H9 (cell line): ENCODE measurements around the gene TTC7B. TPM values are rescaled to one million over a fixed set of nuclear protein-coding genes. Genes with fewer than 3 reads are reported as not detected.

Source experiments
- DNase-seq: peaks from one replicate; pipeline ENCODE4 v3.0.0-alpha.2; 2017
- H2AFZ ChIP-seq: one replicate; pipeline ENCODE4 v1.6.1; 2013; ENCODE audit warnings: mild to moderate bottlenecking, low read length, control low read depth, moderate library complexity
- H2AK5ac ChIP-seq: 2 replicates; pipeline ENCODE4 v1.6.1; 2013; ENCODE audit warnings: low read length, control low read depth, mixed read lengths; ENCODE audit not compliant: insufficient read length
- H2BK120ac ChIP-seq: one replicate; pipeline ENCODE4 v1.6.1; 2013; ENCODE audit warnings: low read depth, mild to moderate bottlenecking, low read length, control low read depth, inconsistent platforms; ENCODE audit not compliant: poor library complexity, severe bottlenecking
- H2BK12ac ChIP-seq: 2 replicates; pipeline ENCODE4 v1.6.1; 2013; ENCODE audit warnings: low read length, control low read depth, mixed read lengths, low read depth; ENCODE audit not compliant: insufficient read length
- H2BK15ac ChIP-seq: 2 replicates; pipeline ENCODE4 v1.6.1; 2013; ENCODE audit warnings: low read depth, low read length, control low read depth
- H2BK20ac ChIP-seq: one replicate; pipeline ENCODE4 v1.6.1; 2013; ENCODE audit warnings: low read depth, mild to moderate bottlenecking, low read length, control low read depth, inconsistent platforms; ENCODE audit not compliant: poor library complexity, severe bottlenecking
- H2BK5ac ChIP-seq: 2 replicates; pipeline ENCODE4 v1.6.1; 2013; ENCODE audit warnings: low read length, control low read depth, mixed read lengths; ENCODE audit not compliant: insufficient read length
- H3K14ac ChIP-seq: 2 replicates; pipeline ENCODE4 v1.6.1; 2013; ENCODE audit warnings: low read length, control low read depth; ENCODE audit not compliant: insufficient read depth
- H3K18ac ChIP-seq: 2 replicates; pipeline ENCODE4 v1.6.1; 2013; ENCODE audit warnings: low read depth, mild to moderate bottlenecking, mixed read lengths, low read length, control low read depth; ENCODE audit not compliant: insufficient read length
- H3K23ac ChIP-seq: 2 replicates; pipeline ENCODE4 v1.6.1; 2013; ENCODE audit warnings: low read length, control low read depth, mixed read lengths, low read depth; ENCODE audit not compliant: insufficient read length
- H3K23me2 ChIP-seq: 2 replicates; pipeline ENCODE4 v1.6.1; 2013; ENCODE audit warnings: low read depth, mild to moderate bottlenecking, mixed read lengths, low read length, control low read depth; ENCODE audit not compliant: insufficient read length, poor library complexity, severe bottlenecking
- H3K27ac ChIP-seq: 2 replicates; pipeline ENCODE4 v1.5.1; 2013; ENCODE audit warnings: low read length, control low read depth, mixed read lengths, low read depth; ENCODE audit not compliant: insufficient read length
- H3K27me3 ChIP-seq: 2 replicates; pipeline ENCODE4 v1.6.1; 2013; ENCODE audit warnings: low read length, control low read depth, inconsistent platforms; ENCODE audit not compliant: insufficient read depth
- H3K4ac ChIP-seq: 2 replicates; pipeline ENCODE4 v1.6.1; 2013; ENCODE audit warnings: low read depth, mild to moderate bottlenecking, control low read depth, inconsistent platforms, low read length, moderate library complexity
- H3K4me1 ChIP-seq: 2 replicates; pipeline ENCODE4 v1.6.1; 2013; ENCODE audit warnings: low read length, control low read depth, inconsistent platforms; ENCODE audit not compliant: insufficient read depth
- H3K4me2 ChIP-seq: 2 replicates; pipeline ENCODE4 v1.6.1; 2013; ENCODE audit warnings: low read length, control low read depth, mixed read lengths; ENCODE audit not compliant: insufficient read length, insufficient read depth
- H3K56ac ChIP-seq: 2 replicates; pipeline ENCODE4 v1.6.1; 2013; ENCODE audit warnings: low read depth, mild to moderate bottlenecking, mixed read lengths, low read length, control low read depth; ENCODE audit not compliant: insufficient read length
- H3K79me1 ChIP-seq: 2 replicates; pipeline ENCODE4 v1.6.1; 2013; ENCODE audit warnings: low read depth, mild to moderate bottlenecking, moderate library complexity, low read length, control low read depth, inconsistent platforms; ENCODE audit not compliant: insufficient read depth, poor library complexity, severe bottlenecking
- H3K79me2 ChIP-seq: 2 replicates; pipeline ENCODE4 v1.6.1; 2013; ENCODE audit warnings: low read length, control low read depth, inconsistent platforms; ENCODE audit not compliant: insufficient read depth
- H3K9ac ChIP-seq: 2 replicates; pipeline ENCODE4 v1.6.1; 2013; ENCODE audit warnings: low read length, control low read depth, mixed read lengths; ENCODE audit not compliant: insufficient read length; ENCODE audit errors: extremely low read depth
- H3K9me3 ChIP-seq: one replicate; pipeline ENCODE4 v1.6.1; 2013; ENCODE audit warnings: low read depth, low read length, inconsistent platforms; ENCODE audit not compliant: control insufficient read depth
- H3T11ph ChIP-seq: one replicate; pipeline ENCODE4 v1.6.1; 2013; ENCODE audit warnings: mild to moderate bottlenecking, low read length, control low read depth, inconsistent platforms
- H4K20me1 ChIP-seq: one replicate; pipeline ENCODE4 v1.6.1; 2013; ENCODE audit not compliant: control insufficient read depth, insufficient read length, insufficient read depth
- H4K5ac ChIP-seq: 2 replicates; pipeline ENCODE4 v1.6.1; 2013; ENCODE audit warnings: low read depth, mild to moderate bottlenecking, mixed read lengths, low read length, control low read depth; ENCODE audit not compliant: insufficient read length
- H4K8ac ChIP-seq: replicated peaks from 2 replicates; pipeline ENCODE4 v1.6.1; 2013; ENCODE audit warnings: low read length, control low read depth, mixed read lengths, low read depth; ENCODE audit not compliant: insufficient read length
- H4K91ac ChIP-seq: 2 replicates; pipeline ENCODE4 v1.6.1; 2013; ENCODE audit warnings: low read depth, mild to moderate bottlenecking, moderate library complexity, mixed read lengths, low read length, control low read depth; ENCODE audit not compliant: insufficient read length
- H3K27ac Mint-ChIP-seq, 3 experiments: 2 replicates in 2 of 3; 3 replicates in 1 of 3; pipeline ENCODE4 v1.8.0; 2020 to 2021; ENCODE audit warnings: mixed read lengths in 3 of 3, mild to moderate bottlenecking in 1 of 3, moderate library complexity in 1 of 3
- H3K27me3 Mint-ChIP-seq: 2 replicates; pipeline ENCODE4 v1.8.0; 2021; ENCODE audit warnings: low read depth, mild to moderate bottlenecking, moderate library complexity, mixed read lengths
- H3K36me3 Mint-ChIP-seq, 3 experiments: 2 replicates in 2 of 3; 3 replicates in 1 of 3; pipeline ENCODE4 v1.8.0; 2020 to 2021; ENCODE audit warnings: low read depth in 3 of 3, mixed read lengths in 3 of 3; ENCODE audit not compliant: insufficient read depth in 1 of 3
- H3K4me1 Mint-ChIP-seq, 2 experiments: 2 replicates each; pipeline ENCODE4 v1.8.0; 2020; ENCODE audit warnings: mixed read lengths in 2 of 2
- H3K4me3 Mint-ChIP-seq, 2 experiments: 2 replicates in 1 of 2; 3 replicates in 1 of 2; pipeline ENCODE4 v1.8.0; 2020 to 2021; ENCODE audit warnings: mild to moderate bottlenecking in 2 of 2, mixed read lengths in 2 of 2, moderate library complexity in 1 of 2
- H3K9me3 Mint-ChIP-seq, 2 experiments: 2 replicates in 1 of 2; 3 replicates in 1 of 2; pipeline ENCODE4 v1.8.0; 2020; ENCODE audit warnings: mild to moderate bottlenecking in 2 of 2, mixed read lengths in 2 of 2, moderate library complexity in 1 of 2
- WGBS: extraction: QIAGEN DNeasy Blood & Tissue Kit; methylation state at CpG from one replicate; pipeline ENCODE4 v1.1.7; 2013; ENCODE audit warnings: missing lambda C conversion rate, low lambda C conversion rate, mixed read lengths; ENCODE audit not compliant: insufficient read length; ENCODE audit errors: extremely low coverage; 5-methylcytosine and 5-hydroxymethylcytosine counted together
- total RNA-seq: library from RNA; stranded (reverse); gene quantifications from 2 replicates; pipeline ENCODE4 v1.2.1, GENCODE V29; 2021
- TF ChIP-seq, protein P1 (sequence below): fragments of 200-600 bp; sonication (generic); conservative IDR thresholded peaks from 3 replicates; pipeline ENCODE4 v1.8.0; 2021; ENCODE audit warnings: antibody characterized with exemption, mild to moderate bottlenecking

The TTC7B gene
- total RNA-seq, 1 experiment from 2014 or later = 33.7 TPM

DNA sequence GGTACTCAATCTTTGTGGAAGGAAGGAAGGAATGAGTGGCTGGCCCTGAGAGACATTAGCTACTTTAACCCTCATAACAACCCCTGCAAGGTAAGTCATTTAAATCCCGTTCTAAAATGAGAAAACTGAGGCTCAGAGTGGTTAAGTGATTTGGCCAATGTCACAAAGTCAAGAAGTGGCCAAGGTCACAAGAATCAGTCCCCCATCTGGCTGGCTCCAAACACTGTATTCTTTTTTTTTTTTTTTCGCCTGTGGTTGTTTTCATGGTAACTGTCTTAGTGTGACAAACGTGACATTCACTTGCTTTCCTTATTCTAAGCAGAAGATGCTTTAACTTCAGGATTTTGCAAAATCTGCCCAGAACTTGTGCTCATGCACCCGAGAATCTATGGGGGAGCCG, 2.8 kb downstream of the TTC7B start:
- Histone ChIP-seq H3K23me2 (peaks cover 4% of the 10 kb centered on the region), H2BK20ac (no peak overlapping the region), H3K4me2 (no peak overlapping the region), H3K4me1 (no peaks in the 10 kb centered on the region), H4K91ac (no peak overlapping the region), H3K9ac (no peak overlapping the region), H2BK120ac (no peak overlapping the region), H3K14ac (no peak overlapping the region), H3K56ac (no peak overlapping the region), H4K8ac (no peak overlapping the region), H3K18ac (no peak overlapping the region), H4K20me1 (no peaks in the 10 kb centered on the region), H2AFZ (no peak overlapping the region), H3K23ac (no peak overlapping the region), H2BK12ac (no peak overlapping the region), H2BK5ac (no peak overlapping the region), H3K4ac (no peak overlapping the region), H3K79me1 (no peaks in the 10 kb centered on the region), H4K5ac (no peak overlapping the region), H3K79me2 (no peaks in the 10 kb centered on the region), H2BK15ac (no peak overlapping the region), H3T11ph (no peak overlapping the region), H3K27ac (no peak overlapping the region), H3K9me3 (no peaks in the 10 kb centered on the region), H3K27me3 (no peaks in the 10 kb centered on the region), H2AK5ac (no peak overlapping the region)
- H3K27me3 Mint-ChIP-seq = peaks cover 24% of the 10 kb centered on the region
- H3K27ac Mint-ChIP-seq = no peak overlapping the region
- WGBS = no CpG with 5 or more reads among the region's 5 CpGs
- H3K4me1 Mint-ChIP-seq = peaks cover 5 to 8% of the 10 kb centered on the region in 2 experiments
- TF ChIP-seq, protein P1, sequence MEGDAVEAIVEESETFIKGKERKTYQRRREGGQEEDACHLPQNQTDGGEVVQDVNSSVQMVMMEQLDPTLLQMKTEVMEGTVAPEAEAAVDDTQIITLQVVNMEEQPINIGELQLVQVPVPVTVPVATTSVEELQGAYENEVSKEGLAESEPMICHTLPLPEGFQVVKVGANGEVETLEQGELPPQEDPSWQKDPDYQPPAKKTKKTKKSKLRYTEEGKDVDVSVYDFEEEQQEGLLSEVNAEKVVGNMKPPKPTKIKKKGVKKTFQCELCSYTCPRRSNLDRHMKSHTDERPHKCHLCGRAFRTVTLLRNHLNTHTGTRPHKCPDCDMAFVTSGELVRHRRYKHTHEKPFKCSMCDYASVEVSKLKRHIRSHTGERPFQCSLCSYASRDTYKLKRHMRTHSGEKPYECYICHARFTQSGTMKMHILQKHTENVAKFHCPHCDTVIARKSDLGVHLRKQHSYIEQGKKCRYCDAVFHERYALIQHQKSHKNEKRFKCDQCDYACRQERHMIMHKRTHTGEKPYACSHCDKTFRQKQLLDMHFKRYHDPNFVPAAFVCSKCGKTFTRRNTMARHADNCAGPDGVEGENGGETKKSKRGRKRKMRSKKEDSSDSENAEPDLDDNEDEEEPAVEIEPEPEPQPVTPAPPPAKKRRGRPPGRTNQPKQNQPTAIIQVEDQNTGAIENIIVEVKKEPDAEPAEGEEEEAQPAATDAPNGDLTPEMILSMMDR = no peak
- no peaks in the 10 kb centered on the region; a peak in 1 of 7 replicates for H3K36me3 Mint-ChIP-seq
- H3K9me3 Mint-ChIP-seq = no peaks in the 10 kb centered on the region
- no peak overlapping the region for H3K4me3 Mint-ChIP-seq
- no peak for DNase-seq
